Measurements from ENCODE around the gene S100B.

Gene S100B

DNA sequence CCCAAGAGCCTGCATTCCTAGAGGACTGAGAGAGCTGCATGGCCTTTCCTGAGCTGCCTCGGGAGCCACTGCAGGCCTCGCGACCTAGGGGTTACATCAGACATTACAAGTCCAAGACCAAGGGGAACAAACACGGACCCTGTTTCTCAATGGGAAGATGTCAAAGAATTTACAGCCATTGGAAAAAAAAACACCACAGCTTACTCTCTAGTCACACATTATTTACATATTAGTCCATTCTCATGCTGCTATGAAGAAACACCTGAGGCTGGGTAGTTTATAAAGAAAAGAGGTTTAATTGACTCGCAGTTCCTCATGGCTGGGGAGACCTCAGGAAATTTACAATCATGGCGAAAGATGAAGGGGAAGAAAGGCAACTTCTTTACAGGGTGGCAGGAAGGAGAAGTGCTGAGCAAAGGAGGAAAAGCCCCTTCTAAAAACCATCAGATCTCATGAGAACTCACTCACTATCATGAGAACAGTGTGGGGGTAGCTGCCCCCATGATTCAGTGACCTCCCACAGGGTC lies 22.2 kb upstream of the S100B start:
- no peak for DNase-seq

DNA sequence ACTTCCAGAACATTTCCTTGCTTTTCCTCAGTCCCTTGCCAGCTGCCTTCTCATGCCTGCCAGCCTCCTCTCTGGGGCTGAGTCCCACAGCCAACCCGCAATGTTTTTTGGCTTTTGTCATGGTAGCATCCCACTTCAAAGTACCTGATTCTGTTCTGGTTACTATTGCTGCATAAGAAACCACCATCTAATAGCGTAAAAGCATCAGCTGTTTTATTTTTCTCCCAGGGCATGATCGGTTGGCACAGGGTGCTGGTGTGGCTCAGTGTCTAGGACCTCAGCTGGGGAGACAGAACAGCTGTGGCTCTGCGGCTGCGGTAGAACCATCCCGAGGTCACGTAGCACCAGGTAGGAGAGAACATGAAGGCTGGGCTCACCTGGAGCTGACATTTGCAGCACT lies 21.7 kb upstream of the S100B start:
- peak; percentile 57 for DNase-seq

DNA sequence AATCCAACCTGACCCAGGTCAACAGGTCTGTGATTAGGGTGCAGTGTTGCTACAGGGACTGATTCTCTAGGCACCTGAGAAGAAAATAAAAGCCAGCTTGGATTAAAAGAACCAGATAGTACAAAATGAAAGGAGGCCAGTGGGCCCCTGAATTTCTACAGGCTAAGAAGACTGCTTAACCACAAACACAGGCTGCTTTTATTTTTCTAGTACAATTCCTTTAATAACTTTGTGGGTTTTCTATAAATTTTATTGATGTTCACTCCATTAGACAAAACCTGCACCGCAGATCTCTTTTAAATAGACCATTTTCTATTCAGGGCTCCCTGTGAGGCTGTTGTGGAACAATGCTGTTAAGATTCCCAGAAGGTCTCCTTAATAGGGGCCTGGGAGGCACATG lies 20.9 kb upstream of the S100B start:
- DNase-seq, result no peak

- DNase-seq, result no peak
Observed at GRCh38 chr21:46624050-46624449, 19.2 kb upstream of the S100B start.

DNA sequence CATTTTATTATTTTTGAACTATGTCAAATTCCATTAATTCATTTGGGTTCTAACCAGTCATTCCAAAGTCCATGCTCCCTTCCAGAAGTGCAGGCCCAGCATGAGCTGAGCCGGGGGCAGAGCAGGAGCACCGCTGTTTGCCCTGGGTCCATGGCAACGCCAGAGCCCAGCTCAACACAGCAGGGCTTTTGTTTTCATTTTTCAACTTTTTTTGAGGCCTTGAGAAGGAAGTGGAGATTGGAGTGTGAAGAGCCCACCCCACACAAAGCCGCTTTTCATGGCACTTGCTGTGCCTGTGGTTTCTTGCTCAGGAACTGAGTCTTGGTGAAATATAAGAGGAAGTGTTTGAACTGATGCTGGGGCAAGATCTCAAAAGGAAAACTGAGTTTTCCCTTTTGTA lies 17.3 kb upstream of the S100B start:
- DNase-seq, result peak; percentile 76

DNA sequence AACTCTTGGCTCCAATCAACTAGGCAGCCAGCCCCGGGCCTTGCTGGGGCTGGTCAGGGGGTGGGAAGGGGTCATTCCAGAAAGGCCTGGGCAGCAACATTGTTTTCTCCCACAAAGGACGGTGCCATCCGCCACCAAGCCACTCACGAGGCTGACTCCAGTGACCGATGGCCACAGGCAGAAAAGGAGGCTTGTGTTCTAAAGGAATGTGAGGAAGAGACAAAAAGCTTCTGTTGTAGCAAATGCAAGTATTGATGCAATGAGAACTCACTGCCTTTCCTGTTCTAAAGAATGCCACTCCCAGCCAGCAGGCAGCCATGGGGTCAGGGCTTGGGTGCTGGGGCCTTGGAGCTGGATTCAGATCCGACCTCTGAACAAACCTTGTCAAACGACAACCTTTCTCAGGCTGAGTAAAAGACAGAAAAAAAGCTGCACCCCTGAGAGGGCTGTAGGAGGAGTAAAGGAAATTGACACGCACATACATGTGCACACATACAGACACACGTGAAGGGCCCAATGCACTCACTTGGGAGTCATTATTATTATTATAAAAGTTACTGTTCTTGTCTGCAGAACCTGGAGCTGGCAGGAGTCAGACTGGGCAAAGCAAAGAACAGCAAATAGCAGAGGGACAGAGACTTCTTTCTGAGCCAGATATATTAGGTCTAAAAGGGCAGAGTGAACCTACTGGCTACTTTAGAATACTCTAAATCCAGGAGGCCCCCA lies 16.7 kb upstream of the S100B start:
- peak; percentile 34 for DNase-seq

- DNase-seq, result no peak
Observed at GRCh38 chr21:46620846-46621245, 16.0 kb upstream of the S100B start.

DNA sequence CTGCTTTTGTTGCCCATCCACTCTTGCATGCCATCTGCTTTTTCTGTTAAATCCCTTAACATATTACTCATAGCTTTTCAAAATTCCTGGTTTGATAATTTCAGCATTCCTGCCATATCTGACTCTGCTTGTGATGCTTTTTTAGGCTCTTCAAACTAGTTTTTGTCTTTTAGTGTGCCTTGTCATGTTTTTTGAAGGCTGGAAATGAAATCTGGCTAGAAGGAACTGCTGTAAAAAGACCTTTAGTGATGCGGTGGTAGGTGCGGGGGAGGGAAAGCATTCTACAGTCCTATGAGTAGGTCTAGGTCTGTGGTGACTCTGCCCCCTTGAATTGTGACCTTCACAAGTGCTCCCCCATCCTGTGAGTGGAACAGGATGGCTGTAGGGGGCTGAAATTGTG lies 15.0 kb upstream of the S100B start:
- DNase-seq, result no peak

GRCh38 chr21:46618738-46619379 lies 14.0 kb upstream of the S100B start:
- no peak for DNase-seq

DNA sequence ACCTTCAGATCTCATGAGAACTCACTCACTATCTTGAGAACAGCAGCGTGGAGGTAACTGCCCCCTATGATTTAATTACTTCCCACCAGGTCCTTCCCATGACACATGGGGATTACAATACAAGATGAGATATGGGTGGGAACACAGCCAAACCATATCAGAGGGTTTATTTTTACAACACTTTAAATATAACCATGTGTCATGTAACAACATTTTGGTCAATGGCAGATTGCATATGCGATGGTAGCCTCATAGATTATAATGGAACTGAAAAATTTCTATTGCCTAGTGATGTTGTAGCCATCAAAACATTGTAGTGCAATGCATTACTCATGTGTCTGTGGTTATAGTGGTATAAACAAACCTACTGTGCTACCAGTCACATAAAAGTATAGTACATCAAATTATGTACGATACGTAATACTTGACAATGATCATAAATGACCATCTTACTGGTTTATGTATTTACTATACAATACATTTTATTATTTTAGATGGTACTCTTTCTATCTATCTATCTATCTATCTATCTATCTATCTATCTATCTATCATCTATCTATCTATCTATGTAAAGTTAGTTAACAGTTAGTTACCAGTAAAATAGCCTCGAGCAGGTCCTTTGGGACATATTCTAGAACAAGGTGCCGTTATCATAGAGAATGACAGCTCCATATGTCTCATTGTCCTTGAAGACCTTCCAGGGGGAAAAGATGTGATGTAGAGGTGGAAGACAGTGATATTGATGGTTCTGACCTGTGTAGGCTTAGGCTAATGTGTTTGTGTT lies 12.6 kb upstream of the S100B start:
- DNase-seq, result no peak

DNA sequence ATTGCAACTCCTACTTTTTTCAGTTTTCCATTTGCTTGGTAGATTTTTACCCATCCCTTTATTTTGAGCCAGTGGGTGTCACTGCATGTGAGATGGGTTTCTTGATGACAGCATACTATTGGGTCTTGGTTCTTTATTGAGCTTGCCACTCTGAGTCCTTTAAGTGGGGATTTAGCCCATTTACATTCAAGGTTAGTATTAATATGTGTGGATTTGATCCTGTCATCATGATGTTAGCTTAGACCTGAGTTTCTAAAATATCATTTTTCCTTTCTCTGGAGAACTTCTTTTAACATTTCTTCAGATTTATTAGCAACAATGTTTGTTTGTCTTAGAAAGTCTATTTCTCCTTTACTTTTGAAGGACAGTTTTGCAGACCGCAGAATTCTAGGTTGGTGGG lies 11.8 kb upstream of the S100B start:
- DNase-seq, result no peak

GRCh38 chr21:46616050-46616449 lies 11.2 kb upstream of the S100B start:
- DNase-seq, result no peak

- DNase-seq, result no peak
Observed at GRCh38 chr21:46613391-46613790, 8.5 kb upstream of the S100B start.

GRCh38 chr21:46610018-46610701 lies 5.3 kb upstream of the S100B start:
- no peak for DNase-seq

DNA sequence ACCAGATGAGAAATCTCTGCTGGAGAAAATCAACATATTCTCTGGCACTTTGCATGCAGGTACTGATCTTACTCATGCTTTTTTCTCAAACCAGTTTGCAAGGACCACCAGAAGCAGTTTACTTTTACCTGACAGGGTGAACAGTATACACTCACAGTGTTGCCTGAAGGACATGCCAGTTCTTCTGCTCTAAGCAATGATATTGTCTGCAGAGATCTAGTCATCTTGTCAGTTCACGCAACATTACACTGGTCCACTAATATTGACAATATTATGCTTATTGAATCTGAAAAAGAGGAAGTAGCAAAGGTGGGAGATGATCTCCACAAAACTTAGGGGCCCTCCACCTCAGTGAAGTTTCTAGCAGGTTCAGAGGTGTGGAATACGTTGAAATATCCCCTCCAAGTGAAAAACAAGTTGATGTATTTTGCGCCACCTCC lies 3.8 kb upstream of the S100B start:
- no peak for DNase-seq

GRCh38 chr21:46607636-46608035 lies 2.8 kb upstream of the S100B start:
- DNase-seq, result no peak

- DNase-seq, result no peak
Observed at GRCh38 chr21:46606427-46606813, 1.5 kb upstream of the S100B start.

GRCh38 chr21:46605767-46606426 lies 1.0 kb upstream of the S100B start:
- peak; percentile 64 for DNase-seq

- DNase-seq, result no peak
Observed at GRCh38 chr21:46604329-46604974, 430 bp downstream of the S100B start.

- DNase-seq, result no peak
Observed at GRCh38 chr21:46603228-46603627, 1.7 kb downstream of the S100B start.

DNA sequence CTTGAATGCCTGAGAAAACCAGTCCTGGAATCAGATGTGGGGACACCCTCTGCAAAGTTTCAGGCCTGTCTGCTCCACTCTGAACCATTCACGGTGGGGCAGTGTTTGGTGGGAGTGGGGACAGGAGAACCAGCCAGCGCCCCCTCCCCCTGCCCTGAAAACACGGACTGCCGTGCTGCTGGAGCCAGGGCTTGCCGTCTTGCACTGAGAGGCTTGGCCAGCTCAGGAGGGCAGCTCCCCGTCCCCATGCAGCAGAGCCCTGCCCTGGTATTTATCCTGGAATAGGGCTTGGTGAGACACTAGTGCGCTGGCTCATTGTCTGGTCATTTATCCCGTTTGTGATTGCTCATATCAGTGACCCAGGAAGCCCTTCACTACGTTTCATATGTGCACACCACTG lies 3.9 kb downstream of the S100B start:
- DNase-seq, result no peak

DNA sequence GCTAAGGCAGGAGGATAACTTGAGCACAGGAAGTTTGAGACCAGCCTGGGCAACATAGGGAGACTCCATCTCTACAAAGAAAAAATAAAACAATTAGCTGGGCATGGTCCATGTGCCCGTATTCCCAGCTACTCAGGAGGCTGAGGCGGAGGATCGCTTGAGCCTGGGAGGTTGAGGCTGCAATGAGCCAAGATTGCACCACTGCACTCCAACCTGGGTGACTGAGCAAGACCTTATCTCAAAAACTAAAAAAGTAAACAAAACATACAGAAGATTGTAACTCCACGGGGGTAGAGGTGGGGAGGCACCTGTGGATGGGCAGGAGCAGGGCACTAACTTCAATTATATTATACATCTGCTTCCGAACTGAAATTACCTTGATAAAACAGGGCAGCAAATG lies 4.6 kb downstream of the S100B start:
- no peak for DNase-seq
